SK-N-SH (cell line): ENCODE results near the gene ARHGAP21.

Experiments used
- EP300 ChIP-seq, 2 experiments: IDR thresholded peaks; 2 replicates each; pipeline versions ENCODE4 v1.4.0 to v1.6.1; 2012; ENCODE audit warnings: borderline replicate concordance in 1 of 2, low read depth in 1 of 2, low read length in 1 of 2
- POLR2AphosphoS5 ChIP-seq: IDR thresholded peaks from 2 replicates; pipeline ENCODE4 v1.6.1; 2012; ENCODE audit warnings: low read depth, low read length
- REST ChIP-seq: IDR thresholded peaks from 2 replicates; pipeline ENCODE4 v1.6.1; 2012; ENCODE audit warnings: mild to moderate bottlenecking, low read depth, low read length, moderate library complexity
- USF2 ChIP-seq: fragments of 150-350 bp; IDR thresholded peaks from 2 replicates; pipeline ENCODE4 v1.6.1; 2017; ENCODE audit warnings: antibody characterized with exemption, low read length, low read depth, borderline replicate concordance
- TF ChIP-seq, protein P1 (sequence below): IDR thresholded peaks from 2 replicates; pipeline ENCODE4 v1.4.0; 2012; ENCODE audit warnings: low read depth
- TF ChIP-seq, protein P2 (sequence below): fragments of 200-600 bp; sonication (generic); IDR thresholded peaks from 2 replicates; pipeline ENCODE4 v1.6.1; 2017; ENCODE audit warnings: antibody characterized with exemption, mild to moderate bottlenecking, moderate library complexity

DNA sequence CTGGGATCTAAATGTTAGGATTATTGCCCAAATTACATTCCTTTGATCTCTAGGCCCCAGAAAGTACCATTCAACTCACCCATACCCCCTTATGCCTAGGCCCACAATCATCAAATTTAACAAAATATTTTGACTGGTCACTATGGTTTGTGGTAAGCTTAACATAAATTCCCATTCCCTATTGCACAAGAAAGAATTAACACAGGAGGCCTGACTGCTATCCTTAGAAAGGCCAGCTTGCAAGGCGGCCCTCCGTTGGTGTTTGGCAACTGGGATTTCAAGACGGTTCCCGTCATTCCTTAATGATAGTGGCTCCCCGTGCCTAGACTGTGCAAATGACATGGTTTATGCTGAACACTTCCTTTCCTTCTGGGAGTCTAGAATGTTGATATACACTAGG lies 29.6 kb downstream of the ARHGAP21 start:
- TF ChIP-seq, protein P1, sequence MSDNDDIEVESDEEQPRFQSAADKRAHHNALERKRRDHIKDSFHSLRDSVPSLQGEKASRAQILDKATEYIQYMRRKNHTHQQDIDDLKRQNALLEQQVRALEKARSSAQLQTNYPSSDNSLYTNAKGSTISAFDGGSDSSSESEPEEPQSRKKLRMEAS = no peak
- TF ChIP-seq, protein P2, sequence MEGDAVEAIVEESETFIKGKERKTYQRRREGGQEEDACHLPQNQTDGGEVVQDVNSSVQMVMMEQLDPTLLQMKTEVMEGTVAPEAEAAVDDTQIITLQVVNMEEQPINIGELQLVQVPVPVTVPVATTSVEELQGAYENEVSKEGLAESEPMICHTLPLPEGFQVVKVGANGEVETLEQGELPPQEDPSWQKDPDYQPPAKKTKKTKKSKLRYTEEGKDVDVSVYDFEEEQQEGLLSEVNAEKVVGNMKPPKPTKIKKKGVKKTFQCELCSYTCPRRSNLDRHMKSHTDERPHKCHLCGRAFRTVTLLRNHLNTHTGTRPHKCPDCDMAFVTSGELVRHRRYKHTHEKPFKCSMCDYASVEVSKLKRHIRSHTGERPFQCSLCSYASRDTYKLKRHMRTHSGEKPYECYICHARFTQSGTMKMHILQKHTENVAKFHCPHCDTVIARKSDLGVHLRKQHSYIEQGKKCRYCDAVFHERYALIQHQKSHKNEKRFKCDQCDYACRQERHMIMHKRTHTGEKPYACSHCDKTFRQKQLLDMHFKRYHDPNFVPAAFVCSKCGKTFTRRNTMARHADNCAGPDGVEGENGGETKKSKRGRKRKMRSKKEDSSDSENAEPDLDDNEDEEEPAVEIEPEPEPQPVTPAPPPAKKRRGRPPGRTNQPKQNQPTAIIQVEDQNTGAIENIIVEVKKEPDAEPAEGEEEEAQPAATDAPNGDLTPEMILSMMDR = no peak
- no peak for TF ChIP-seq EP300 (IDR thresholded peaks at IDR 0.05; ENCODE audit: borderline replicate concordance in 1 of 2, low read depth in 1 of 2, low read length in 1 of 2)
- TF ChIP-seq USF2 = no peak
- no peak for TF ChIP-seq REST
- TF ChIP-seq POLR2AphosphoS5 = no peak
